Epithelial cell of esophagus (primary cell): Measurements from ENCODE around the gene SAMD14.
A peak's percentile ranks its signal among the peaks of the same experiment; 100 is the strongest.

Source experiments
- DNase-seq: peaks from one replicate; pipeline ENCODE4 v3.0.0; 2010; ENCODE audit warnings: low read depth
- H3K4me3 ChIP-seq: 2 replicates; pipeline ENCODE4 v1.5.1; 2011; ENCODE audit warnings: mild to moderate bottlenecking, low read length, control low read depth
- TF ChIP-seq, protein P1 (sequence below): IDR thresholded peaks from 2 replicates; pipeline ENCODE4 v1.5.1; 2011; ENCODE audit warnings: low read depth, mild to moderate bottlenecking, low read length, control low read depth, inconsistent platforms; ENCODE audit not compliant: insufficient read depth; ENCODE audit errors: missing control alignments

The SAMD14 gene

DNA sequence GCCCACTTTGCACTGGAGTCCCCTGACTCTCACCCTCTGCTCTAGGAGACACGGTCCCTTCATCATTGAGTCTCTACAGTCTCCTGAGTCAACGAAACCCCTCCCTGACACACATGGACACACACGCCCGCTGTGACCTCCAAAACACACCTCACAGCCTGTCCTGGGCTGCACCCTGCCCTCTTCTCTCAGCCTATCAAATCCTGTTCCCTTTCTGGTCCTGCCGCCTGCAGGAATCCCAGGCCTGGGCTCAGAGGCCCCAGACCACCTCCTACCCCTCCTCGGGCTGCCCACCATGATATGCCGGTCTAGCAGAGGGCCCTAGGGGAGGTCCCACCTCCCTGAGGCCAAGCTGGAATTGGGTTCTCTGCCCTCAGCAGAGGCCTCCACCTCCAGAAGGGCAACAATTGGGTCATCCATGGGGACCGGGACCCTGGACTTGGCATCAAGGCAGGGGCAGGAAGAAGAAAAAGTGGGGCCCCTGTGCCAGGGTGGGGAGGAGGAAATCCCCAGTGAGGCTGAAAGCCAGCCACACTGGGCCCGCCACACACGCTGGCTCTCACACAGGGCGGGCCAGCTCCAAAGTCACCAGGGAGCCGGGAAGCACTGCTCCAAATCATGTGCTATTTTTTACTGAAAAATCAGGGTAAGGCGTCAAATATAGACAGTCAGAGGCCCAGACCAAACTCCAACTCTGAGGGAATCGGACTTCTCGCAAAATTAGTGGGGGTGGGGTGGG lies 17.1 kb upstream of the SAMD14 start:
- TF ChIP-seq, protein P1, sequence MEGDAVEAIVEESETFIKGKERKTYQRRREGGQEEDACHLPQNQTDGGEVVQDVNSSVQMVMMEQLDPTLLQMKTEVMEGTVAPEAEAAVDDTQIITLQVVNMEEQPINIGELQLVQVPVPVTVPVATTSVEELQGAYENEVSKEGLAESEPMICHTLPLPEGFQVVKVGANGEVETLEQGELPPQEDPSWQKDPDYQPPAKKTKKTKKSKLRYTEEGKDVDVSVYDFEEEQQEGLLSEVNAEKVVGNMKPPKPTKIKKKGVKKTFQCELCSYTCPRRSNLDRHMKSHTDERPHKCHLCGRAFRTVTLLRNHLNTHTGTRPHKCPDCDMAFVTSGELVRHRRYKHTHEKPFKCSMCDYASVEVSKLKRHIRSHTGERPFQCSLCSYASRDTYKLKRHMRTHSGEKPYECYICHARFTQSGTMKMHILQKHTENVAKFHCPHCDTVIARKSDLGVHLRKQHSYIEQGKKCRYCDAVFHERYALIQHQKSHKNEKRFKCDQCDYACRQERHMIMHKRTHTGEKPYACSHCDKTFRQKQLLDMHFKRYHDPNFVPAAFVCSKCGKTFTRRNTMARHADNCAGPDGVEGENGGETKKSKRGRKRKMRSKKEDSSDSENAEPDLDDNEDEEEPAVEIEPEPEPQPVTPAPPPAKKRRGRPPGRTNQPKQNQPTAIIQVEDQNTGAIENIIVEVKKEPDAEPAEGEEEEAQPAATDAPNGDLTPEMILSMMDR: no peak
- DNase-seq: no peak
- peak overlapping the region; percentile 74 for H3K4me3 ChIP-seq

DNA sequence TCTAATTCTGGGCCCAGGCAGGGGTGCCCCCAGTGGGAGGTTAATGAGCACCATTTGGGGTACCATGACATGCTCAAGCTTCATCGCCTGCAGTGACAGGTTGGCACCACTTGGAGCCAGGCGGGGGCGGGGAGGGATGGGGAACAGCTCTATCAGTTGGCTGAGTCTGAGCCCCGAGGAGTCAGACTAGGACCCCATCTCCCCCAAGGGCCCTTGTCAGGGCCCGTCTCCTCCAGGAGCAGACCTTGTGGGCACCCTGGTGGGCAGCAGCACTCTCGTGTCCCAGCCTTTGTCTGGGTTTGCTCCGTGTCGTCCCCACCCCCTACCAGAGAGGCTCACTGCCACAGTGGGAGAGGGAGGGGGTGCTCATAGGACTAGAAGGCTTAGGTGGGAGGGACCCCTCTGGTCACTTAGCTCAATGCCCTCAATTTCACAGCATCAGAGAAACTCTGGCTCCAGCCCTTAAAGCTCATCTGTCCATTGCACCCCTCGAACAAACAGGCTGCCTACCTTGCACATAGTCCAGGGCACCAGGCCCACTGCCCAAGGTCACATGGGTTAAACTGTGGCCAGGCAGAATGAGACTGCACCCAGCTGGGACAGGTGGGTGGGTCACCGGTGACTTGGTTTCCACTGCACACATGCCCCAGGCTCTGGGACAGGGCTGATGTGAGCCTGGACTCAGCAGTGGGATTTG lies 16.4 kb upstream of the SAMD14 start:
- TF ChIP-seq, protein P1: peak; percentile 31
- DNase-seq: no peak
- no peak overlapping the region for H3K4me3 ChIP-seq

DNA sequence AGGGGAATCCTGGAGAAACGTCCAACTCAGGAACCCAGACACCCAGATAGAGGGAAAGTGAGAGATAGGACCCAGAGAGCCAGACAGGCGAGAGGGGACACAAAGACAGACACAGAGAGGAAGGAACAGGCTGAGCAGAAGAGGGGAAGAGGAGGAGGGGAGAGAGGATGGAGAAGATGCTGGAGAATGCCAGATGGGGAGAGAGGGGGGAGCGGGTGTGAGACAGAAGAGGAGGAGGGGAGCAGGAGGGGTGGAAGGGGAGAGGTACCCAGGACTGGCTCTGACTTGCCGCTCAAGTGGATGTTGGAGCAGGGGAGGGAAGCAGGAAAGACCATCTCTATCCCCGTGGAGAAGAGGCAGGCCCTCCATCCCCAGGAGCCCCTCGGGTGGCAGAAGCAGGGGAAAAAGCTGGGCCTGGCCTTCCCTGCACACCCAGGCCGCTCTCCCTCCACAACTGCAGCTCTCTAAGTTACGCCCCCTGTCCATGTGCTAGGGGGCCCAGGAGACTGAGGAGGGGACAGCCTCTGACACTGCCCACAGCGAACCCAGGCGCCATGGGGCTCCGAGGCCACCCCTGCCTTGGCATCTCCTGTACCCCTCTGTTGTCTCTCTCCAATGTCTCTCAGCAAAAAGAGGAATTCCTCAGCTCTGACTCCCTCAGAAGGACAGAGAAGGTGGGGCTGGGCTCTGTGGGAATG lies 15.7 kb upstream of the SAMD14 start:
- no peak overlapping the region for H3K4me3 ChIP-seq
- no peak for DNase-seq
- TF ChIP-seq, protein P1: no peak

DNA sequence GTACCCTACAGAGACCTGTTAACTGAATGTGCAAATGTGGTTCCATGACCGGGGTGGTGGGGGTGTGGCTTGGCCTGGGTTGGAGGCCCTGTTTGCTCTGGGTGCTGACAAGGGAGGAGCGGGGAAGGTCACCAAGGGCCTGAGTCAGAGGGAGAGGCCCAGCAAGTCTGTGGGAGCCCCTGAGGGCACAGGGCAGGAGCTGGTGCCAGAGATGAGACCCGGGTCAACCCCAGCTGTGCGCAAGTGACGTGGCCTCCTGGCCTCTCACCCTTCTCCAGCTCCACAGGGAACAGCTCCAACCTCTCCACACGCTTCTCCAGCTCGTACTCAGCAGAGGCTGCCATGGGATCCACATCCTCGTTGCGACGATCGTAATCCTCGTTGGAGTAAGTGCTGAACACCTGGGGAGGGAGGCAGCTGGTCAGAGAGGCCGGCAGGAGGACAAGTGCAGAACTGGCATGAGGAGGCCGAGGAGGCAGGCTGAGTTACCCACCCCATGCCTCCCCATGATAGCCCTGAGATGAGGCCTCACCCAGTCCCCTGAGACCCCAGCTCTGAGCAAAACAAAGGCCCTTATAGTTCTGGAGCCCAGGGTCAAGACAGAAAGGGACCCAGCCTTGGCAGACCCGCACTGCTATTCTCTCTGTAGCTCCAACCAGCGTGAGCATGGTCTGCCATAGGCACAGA lies 15.0 kb upstream of the SAMD14 start:
- no peak overlapping the region for H3K4me3 ChIP-seq
- TF ChIP-seq, protein P1: no peak
- peak; percentile 40 for DNase-seq

DNA sequence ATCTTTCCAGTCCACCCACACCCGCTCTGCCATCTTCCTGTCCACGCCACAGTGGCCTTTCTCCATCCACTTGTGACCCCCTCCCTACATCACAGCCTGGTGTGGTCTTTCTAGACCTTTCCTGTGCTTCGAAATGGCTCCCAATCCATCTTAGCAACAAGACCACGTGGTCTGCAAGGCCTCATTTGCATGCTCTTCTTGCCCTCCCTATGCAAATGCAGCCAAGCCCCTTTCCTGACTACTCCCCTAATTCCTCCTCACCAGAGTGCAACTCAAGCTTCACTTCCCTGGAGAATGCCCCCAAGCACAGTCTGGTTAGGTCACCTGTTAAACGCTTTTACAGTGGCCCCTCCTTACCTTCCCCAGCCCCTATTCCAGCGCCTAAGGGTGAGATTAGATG lies 14.4 kb upstream of the SAMD14 start:
- H3K4me3 ChIP-seq: no peak overlapping the region
- TF ChIP-seq, protein P1: no peak
- DNase-seq: no peak

DNA sequence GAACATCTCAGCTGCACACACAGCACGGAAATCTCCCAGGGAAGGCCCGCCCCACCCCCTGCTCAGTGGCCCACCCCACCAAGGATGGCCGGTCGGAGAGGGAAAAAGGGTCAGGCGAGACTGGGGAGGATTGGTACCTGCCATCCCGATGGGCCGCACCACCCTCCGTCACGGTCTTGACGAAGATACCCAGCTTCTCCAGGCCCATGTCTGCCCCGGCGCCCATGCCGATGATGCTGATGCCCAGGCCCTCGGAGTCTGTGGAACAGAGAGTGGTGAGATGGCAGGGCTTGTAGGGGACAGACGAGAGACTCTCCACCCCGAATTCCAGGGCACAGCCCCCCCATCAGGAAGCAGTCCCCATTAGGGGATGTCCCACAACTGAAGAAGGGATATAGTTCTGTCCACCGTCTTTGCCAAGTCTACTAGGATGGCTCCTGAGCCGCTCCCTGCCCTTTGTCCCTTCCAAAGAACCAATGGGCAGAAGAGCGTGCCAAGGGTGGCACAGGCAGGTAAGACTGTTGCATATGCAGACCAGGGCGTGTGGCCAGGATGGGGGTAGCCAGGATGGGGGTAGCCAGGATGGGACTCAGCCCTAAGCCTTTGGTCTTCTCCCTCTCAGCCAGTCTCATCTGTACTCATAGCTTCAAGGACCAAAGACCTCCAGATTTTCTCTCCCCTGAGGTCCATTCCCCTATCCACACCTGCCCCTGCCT lies 13.7 kb upstream of the SAMD14 start:
- DNase-seq: no peak
- TF ChIP-seq, protein P1: no peak
- H3K4me3 ChIP-seq: no peak overlapping the region
